ENCODE results near the gene SLC22A6. TPM values are rescaled to one million over a fixed set of nuclear protein-coding genes. Genes with fewer than 3 reads are reported as not detected.

The SLC22A6 gene
- total RNA-seq, 4 donors from 2014 or later, result not detected

DNA sequence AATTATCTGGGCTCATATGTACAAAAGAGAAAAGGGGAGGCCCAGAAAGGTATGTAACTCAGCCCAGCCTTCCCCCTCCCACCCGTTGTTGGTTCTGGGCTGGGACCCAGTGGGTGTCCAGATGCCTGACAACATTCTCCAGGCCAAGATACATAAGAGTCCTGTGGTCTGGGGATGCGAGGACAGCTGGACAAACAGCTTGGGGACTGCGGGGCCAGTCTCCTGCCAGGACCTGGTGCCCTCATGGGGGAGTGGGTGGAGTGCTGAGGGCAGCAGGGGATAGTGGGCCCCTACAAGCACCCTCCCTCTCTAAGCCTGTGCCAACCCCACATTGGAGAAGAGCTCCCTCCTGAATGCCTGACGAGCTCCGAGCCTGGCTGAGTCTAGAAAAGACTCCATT lies 3.5 kb upstream of the SLC22A6 start:
- DNase-seq (ENCODE audit: low spot score in 2 of 2), result no peak
- WGBS, 2 donors, result 77 to 79% methylated on average over 3 to 5 of the region's 5 CpGs
- TF ChIP-seq POLR2A (IDR thresholded peaks at IDR 0.05), result no peak
- TF ChIP-seq, protein P1, sequence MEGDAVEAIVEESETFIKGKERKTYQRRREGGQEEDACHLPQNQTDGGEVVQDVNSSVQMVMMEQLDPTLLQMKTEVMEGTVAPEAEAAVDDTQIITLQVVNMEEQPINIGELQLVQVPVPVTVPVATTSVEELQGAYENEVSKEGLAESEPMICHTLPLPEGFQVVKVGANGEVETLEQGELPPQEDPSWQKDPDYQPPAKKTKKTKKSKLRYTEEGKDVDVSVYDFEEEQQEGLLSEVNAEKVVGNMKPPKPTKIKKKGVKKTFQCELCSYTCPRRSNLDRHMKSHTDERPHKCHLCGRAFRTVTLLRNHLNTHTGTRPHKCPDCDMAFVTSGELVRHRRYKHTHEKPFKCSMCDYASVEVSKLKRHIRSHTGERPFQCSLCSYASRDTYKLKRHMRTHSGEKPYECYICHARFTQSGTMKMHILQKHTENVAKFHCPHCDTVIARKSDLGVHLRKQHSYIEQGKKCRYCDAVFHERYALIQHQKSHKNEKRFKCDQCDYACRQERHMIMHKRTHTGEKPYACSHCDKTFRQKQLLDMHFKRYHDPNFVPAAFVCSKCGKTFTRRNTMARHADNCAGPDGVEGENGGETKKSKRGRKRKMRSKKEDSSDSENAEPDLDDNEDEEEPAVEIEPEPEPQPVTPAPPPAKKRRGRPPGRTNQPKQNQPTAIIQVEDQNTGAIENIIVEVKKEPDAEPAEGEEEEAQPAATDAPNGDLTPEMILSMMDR (IDR thresholded peaks at IDR 0.05), result no peak
- no peak for TF ChIP-seq EP300 (IDR thresholded peaks at IDR 0.05)
- Histone ChIP-seq H3K4me1 (peaks cover 0 to 8% (median 0%) of the 10 kb centered on the region in 4 donors), H3K27me3 (no peaks in the 10 kb centered on the region), H3K9me3 (no peaks in the 10 kb centered on the region), H3K27ac (no peak overlapping the region), H3K36me3 (no peaks in the 10 kb centered on the region), H3K4me3 (no peak overlapping the region)

DNA sequence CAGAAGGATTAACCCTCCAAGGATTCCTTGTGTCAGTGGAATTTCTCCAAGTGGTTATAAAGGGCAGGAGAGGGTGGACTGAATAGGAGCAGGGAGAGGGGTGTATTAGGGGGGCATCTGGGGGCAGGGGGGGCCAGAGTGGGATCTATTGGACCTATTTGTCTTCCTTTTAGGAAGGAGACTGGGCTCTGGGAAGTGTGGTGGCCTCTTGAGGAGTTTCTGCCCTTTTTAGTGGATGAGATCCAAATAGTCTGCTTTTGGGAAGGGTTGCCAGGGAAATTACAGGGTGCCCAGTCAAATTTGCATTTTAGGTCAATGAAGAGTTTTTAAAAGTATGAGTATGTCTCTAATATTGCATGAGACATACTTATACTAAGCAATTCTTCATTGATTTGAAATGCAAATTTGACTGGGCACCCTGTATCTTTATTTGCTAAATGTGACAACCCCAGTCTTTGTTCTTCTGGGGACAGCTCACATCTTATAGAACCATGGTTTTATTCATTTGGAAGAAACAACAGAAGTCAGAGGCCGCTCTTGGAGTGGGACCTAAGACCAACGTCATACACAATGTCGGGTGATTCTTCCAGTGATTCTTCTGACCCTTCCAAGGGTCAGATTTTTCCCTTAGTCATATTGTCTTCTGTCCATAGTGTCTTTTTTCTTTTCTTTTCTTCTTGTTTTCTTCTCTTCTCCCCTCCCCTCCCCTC lies 429 bp upstream of the SLC22A6 start:
- 35 to 46% methylated on average over 3 of the region's 3 CpGs for WGBS, 2 donors
- H3K9me3 ChIP-seq, result no peaks in the 10 kb centered on the region

GRCh38 chr11:62983536-62984199 lies 1.1 kb downstream of the SLC22A6 start:
- H3K36me3 ChIP-seq, result no peaks in the 10 kb centered on the region
- no peaks in the 10 kb centered on the region for H3K27me3 ChIP-seq
- no peak for TF ChIP-seq POLR2A (IDR thresholded peaks at IDR 0.05)
- H3K27ac ChIP-seq, result no peak overlapping the region
- no peak overlapping the region for H3K4me3 ChIP-seq
- no peaks in the 10 kb centered on the region for H3K9me3 ChIP-seq
- 91 to 93% methylated on average over 11 to 13 of the region's 13 CpGs for WGBS, 2 donors
- DNase-seq (ENCODE audit: low spot score in 2 of 2), result no peak
- H3K4me1 ChIP-seq, result peaks cover 0 to 8% (median 0%) of the 10 kb centered on the region in 4 donors

More for the DNA sequence above, 429 bp upstream of the SLC22A6 start:
- TF ChIP-seq POLR2A (IDR thresholded peaks at IDR 0.05), result no peak
- no peak for TF ChIP-seq EP300 (IDR thresholded peaks at IDR 0.05)
- TF ChIP-seq, protein P1 (IDR thresholded peaks at IDR 0.05), result no peak
- H3K27me3 ChIP-seq, result no peaks in the 10 kb centered on the region
- no peak for DNase-seq (ENCODE audit: low spot score in 2 of 2)
- H3K4me3 ChIP-seq, result no peak overlapping the region
- no peak overlapping the region for H3K27ac ChIP-seq
- H3K4me1 ChIP-seq, result peaks cover 0 to 8% (median 0%) of the 10 kb centered on the region in 4 donors
- H3K36me3 ChIP-seq, result no peaks in the 10 kb centered on the region

DNA sequence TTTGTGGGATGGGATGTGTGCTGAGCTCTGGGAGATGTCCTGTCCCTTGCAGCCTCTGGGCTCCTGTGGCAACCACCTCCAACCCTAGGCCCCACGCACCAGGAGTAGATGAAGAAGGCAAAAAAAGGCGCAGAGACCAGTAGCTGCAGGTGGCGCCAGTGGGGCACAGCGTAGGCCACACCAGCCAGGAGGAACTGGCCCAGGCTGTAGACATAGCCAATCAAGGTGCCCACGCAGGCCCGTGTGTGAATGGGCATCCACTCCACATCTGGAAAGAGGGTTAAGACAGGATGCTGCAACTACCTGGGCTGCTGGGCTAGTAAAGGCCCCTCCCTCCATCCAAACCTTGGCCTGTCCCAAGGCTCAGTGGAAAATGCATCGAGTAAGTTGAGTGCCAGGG lies 3.0 kb downstream of the SLC22A6 start:
- H3K27ac ChIP-seq, result no peak overlapping the region
- no peaks in the 10 kb centered on the region for H3K36me3 ChIP-seq
- peaks cover 0 to 8% (median 0%) of the 10 kb centered on the region in 4 donors for H3K4me1 ChIP-seq
- no peaks in the 10 kb centered on the region for H3K27me3 ChIP-seq
- DNase-seq (ENCODE audit: low spot score in 2 of 2), result no peak
- H3K9me3 ChIP-seq, result no peaks in the 10 kb centered on the region
- TF ChIP-seq POLR2A (IDR thresholded peaks at IDR 0.05) (no peak), EP300 (IDR thresholded peaks at IDR 0.05) (no peak)
- TF ChIP-seq, protein P1 (IDR thresholded peaks at IDR 0.05), result no peak
- no peak overlapping the region for H3K4me3 ChIP-seq
- WGBS, 2 donors, result 83 to 95% methylated on average over 6 to 7 of the region's 7 CpGs

GRCh38 chr11:62980133-62980760 lies 4.5 kb downstream of the SLC22A6 start:
- Histone ChIP-seq H3K9me3 (no peaks in the 10 kb centered on the region), H3K36me3 (no peaks in the 10 kb centered on the region), H3K27me3 (no peaks in the 10 kb centered on the region), H3K4me3 (no peak overlapping the region), H3K4me1 (peaks cover 0 to 12% (median 0%) of the 10 kb centered on the region in 4 donors), H3K27ac (no peak overlapping the region)
- TF ChIP-seq EP300 (IDR thresholded peaks at IDR 0.05) (no peak), POLR2A (IDR thresholded peaks at IDR 0.05) (no peak)
- TF ChIP-seq, protein P1 (IDR thresholded peaks at IDR 0.05), result no peak
- DNase-seq (ENCODE audit: low spot score in 2 of 2), result no peak
- 29 to 46% methylated on average over 1 of the region's 1 CpG for WGBS, 2 donors

All from tibial nerve (tissue), 4 donors.